Body of pancreas (tissue), 4 donors: ENCODE results near the gene SH3RF2. TPM values are rescaled to one million over a fixed set of nuclear protein-coding genes. Genes with fewer than 3 reads are reported as not detected.

Experiments
- ATAC-seq: fragments of 150-250 bp; one replicate; pipeline ENCODE4 v1.9.1; 2016
- DNase-seq, 4 donors: peaks; one replicate each; pipeline ENCODE4 v3.0.0-alpha.2; 2019
- H3K27ac ChIP-seq, 4 donors: fragments of 200-600 bp; sonication (generic); 1 replicate in 3 of 4; 2 replicates in 1 of 4; pipeline versions ENCODE4 v1.5.1 to v1.6.1; 2016 to 2019; ENCODE audit warnings: mild to moderate bottlenecking in 1 of 4, mixed read lengths in 1 of 4, moderate library complexity in 1 of 4
- H3K27me3 ChIP-seq, 2 donors: fragments of 200-600 bp; sonication (generic); one replicate each; pipeline ENCODE4 v1.6.0; 2016; ENCODE audit warnings: mild to moderate bottlenecking in 1 of 2
- H3K36me3 ChIP-seq, 2 donors: fragments of 200-600 bp; sonication (generic); replicated peaks in 1 of 2; 2 replicates each; pipeline ENCODE4 v1.5.1; 2016; ENCODE audit warnings: low read depth in 2 of 2; ENCODE audit not compliant: insufficient read depth in 1 of 2
- H3K4me1 ChIP-seq: fragments of 200-600 bp; sonication (generic); one replicate; pipeline ENCODE4 v1.6.0; 2016
- H3K4me3 ChIP-seq, 2 donors: fragments of 200-600 bp; sonication (generic); 1 replicate in 1 of 2; 2 replicates in 1 of 2; pipeline ENCODE4 v1.5.1; 2016 to 2019
- H3K9me3 ChIP-seq, 3 donors: fragments of 200-600 bp; sonication (generic); 1 replicate in 2 of 3; 2 replicates in 1 of 3; pipeline ENCODE4 v1.5.1; 2016
- POLR2A ChIP-seq, 3 donors: fragments of 450-650 bp; IDR thresholded peaks; one replicate each; pipeline ENCODE4 v1.6.1; 2016; ENCODE audit warnings: antibody characterized with exemption in 3 of 3, mild to moderate bottlenecking in 2 of 3
- WGBS, 2 donors: methylation state at CpG; one replicate each; pipeline ENCODE4 v1.1.5; 2017; 5-methylcytosine and 5-hydroxymethylcytosine counted together
- intact Hi-C: fragments of 100-400 bp; cut with DNase I; formaldehyde crosslinking; loops from one replicate; pipeline ENCODE4 v1.15.1; 2023
- total RNA-seq, 2 donors: library from RNA; depleted of rRNA; stranded (reverse); fragments of >200 nt; gene quantifications; one replicate each; pipeline ENCODE4 v1.1.0, GENCODE V29; 2016
- TF ChIP-seq, protein P1 (sequence below), 7 experiments: fragments of 450-650 bp in 4 of 7; fragments of 200-600 bp in 3 of 7; sonication (generic) in 3 of 7; IDR thresholded peaks; one replicate each; pipeline ENCODE4 v1.5.1; 2016 to 2019; ENCODE audit warnings: antibody characterized with exemption in 7 of 7

SH3RF2 gene
- total RNA-seq, 2 donors from 2014 or later, result 14.8 to 25.7 TPM

DNA sequence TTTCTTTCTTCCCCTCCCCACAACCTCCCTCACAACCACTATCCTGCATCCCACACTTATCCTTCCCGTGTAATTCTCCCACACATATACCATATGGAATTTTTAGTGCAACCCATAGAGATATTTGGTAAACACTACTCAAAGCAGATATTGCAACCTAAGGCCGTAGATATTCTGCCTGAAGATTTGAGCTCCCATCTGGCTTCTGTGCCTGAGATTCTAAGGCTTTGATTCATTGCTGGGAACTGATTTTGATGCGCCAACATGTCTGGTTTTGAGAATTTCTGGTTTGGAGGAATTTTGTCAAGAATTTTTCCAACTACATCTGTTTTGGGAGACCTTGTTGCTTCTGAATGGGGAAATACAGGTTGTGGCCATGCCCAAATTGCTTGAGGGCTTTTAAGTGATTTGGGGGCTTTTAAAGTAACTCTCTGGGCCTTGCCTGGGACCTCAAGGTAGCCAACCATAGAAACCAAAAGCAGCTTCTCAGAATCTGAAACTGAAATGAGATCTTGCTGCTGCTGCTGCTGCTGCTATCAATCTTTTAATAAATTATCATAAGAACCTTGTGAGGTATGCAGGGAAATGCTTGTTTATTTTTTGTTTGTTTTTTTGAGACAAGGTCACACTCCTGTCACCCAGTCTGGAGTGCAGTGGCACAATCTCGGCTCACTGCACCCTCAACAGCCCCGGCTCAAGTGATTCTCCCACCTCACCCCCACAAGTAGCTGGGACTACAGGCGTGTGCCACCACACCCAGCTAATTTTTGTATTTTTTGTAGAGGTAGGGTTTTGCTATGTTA lies 132.8 kb downstream of the SH3RF2 start:
- no peak overlapping the region for H3K4me3 ChIP-seq
- H3K27ac ChIP-seq, result no peak overlapping the region
- no peaks in the 10 kb centered on the region for H3K36me3 ChIP-seq
- 81 to 85% methylated on average over 6 of the region's 6 CpGs for WGBS, 2 donors
- H3K4me1 ChIP-seq, result no peaks in the 10 kb centered on the region
- no peaks in the 10 kb centered on the region for H3K27me3 ChIP-seq
- no peak for ATAC-seq
- intact Hi-C loops, result no loop called here
- no peak for DNase-seq
- H3K9me3 ChIP-seq, result no peaks in the 10 kb centered on the region
- TF ChIP-seq, protein P1, sequence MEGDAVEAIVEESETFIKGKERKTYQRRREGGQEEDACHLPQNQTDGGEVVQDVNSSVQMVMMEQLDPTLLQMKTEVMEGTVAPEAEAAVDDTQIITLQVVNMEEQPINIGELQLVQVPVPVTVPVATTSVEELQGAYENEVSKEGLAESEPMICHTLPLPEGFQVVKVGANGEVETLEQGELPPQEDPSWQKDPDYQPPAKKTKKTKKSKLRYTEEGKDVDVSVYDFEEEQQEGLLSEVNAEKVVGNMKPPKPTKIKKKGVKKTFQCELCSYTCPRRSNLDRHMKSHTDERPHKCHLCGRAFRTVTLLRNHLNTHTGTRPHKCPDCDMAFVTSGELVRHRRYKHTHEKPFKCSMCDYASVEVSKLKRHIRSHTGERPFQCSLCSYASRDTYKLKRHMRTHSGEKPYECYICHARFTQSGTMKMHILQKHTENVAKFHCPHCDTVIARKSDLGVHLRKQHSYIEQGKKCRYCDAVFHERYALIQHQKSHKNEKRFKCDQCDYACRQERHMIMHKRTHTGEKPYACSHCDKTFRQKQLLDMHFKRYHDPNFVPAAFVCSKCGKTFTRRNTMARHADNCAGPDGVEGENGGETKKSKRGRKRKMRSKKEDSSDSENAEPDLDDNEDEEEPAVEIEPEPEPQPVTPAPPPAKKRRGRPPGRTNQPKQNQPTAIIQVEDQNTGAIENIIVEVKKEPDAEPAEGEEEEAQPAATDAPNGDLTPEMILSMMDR (IDR thresholded peaks at IDR 0.05), result no peak
- no peak for TF ChIP-seq POLR2A (IDR thresholded peaks at IDR 0.05)

DNA sequence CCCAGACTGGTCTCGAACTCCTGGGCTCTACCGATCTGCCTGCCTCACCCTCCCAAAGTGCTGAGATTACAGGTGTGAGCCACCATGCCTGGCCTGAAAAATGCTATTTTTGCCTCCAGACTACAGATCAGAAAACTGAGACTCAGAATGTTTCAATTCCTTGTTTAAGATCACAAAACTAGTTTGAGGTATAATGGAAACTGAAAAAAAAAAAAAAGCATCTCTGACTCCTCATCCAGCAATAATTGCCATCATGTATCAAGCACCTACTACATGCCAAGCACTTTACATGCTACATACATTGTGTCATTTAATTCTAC lies 133.4 kb downstream of the SH3RF2 start:
- no peak for ATAC-seq
- intact Hi-C loops, result no loop called here
- H3K4me1 ChIP-seq, result no peaks in the 10 kb centered on the region
- no peaks in the 10 kb centered on the region for H3K36me3 ChIP-seq
- H3K4me3 ChIP-seq, result no peak overlapping the region
- TF ChIP-seq, protein P1 (IDR thresholded peaks at IDR 0.05), result no peak
- TF ChIP-seq POLR2A (IDR thresholded peaks at IDR 0.05), result no peak
- H3K9me3 ChIP-seq, result no peaks in the 10 kb centered on the region
- H3K27me3 ChIP-seq, result no peaks in the 10 kb centered on the region
- no peak for DNase-seq
- no peak overlapping the region for H3K27ac ChIP-seq
- WGBS, 2 donors, result 95 to 96% methylated on average over 2 of the region's 2 CpGs

DNA sequence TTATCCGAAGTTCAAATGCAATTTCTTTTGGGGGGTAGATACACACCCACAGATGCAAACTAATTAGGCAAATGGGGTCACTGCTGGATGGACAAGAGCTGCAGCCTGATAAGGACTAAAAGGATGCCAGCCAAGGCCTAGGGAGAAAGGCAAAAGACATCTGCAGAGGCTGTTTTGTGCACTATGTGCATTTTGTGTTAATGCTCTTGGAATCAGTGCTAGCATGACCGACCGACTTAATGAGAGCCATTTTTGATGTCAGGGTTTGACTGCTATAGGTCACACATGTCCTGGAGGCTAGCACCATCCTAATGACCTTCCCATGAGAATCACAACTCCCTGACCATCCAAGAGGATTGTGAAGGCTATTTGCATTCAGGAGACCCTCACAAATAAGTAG lies 134.4 kb downstream of the SH3RF2 start:
- no peak for DNase-seq
- Histone ChIP-seq H3K4me1 (no peaks in the 10 kb centered on the region), H3K4me3 (no peak overlapping the region), H3K27me3 (no peaks in the 10 kb centered on the region), H3K9me3 (no peaks in the 10 kb centered on the region), H3K36me3 (no peaks in the 10 kb centered on the region), H3K27ac (no peak overlapping the region)
- ATAC-seq, result no peak
- WGBS, 2 donors, result 80 to 82% methylated on average over 3 of the region's 3 CpGs
- TF ChIP-seq, protein P1 (IDR thresholded peaks at IDR 0.05), result no peak
- no peak for TF ChIP-seq POLR2A (IDR thresholded peaks at IDR 0.05)
- intact Hi-C loops, result no loop called here

DNA sequence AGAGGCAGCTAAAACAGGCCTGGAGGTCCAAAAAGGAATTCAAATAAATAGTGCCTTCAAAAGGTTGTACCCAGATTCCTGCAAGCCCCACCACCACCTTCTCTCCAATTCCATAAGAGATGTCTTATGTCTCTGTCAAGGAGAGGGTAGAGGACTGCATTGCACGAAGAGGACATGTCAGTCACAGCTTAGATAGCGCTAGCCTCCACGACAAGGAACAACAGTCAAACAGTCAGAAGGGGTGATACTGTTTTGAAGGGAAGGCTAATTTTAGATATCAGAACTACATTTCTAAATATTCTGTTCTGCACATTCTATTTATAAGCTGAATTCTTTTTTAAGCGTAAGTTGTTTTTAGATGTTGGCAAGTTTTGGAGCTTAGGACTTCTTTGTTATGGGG lies 134.8 kb downstream of the SH3RF2 start:
- WGBS, 2 donors, result 62 to 70% methylated on average over 4 of the region's 4 CpGs
- DNase-seq (no peak), ATAC-seq (no peak)
- intact Hi-C loops, result no loop called here
- no peak overlapping the region for H3K4me3 ChIP-seq
- H3K9me3 ChIP-seq, result no peaks in the 10 kb centered on the region
- no peak for TF ChIP-seq POLR2A (IDR thresholded peaks at IDR 0.05)
- TF ChIP-seq, protein P1 (IDR thresholded peaks at IDR 0.05), result no peak
- H3K4me1 ChIP-seq, result no peaks in the 10 kb centered on the region
- no peaks in the 10 kb centered on the region for H3K36me3 ChIP-seq
- no peaks in the 10 kb centered on the region for H3K27me3 ChIP-seq
- H3K27ac ChIP-seq, result no peak overlapping the region

DNA sequence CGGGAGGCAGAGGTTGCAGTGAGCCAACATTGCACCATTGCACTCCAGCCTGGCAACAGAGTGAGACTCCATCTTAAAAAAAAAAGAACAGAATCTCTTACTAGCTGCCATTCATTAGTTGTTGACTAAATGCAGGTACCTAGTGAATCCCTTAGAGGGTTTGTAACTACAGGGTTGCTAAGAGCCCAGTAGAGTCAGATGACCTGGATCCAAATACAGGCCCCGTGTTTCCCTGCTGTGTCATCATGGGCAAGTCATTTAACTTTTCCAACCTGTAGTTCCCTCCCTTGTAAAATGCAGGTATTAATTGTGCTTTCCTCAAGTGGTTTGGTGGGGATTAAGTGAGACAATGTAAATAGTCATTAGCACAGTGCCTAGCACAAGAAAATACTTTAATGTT lies 136.2 kb downstream of the SH3RF2 start:
- intact Hi-C loops, result no loop called here
- Histone ChIP-seq H3K9me3 (no peaks in the 10 kb centered on the region), H3K27me3 (no peaks in the 10 kb centered on the region), H3K4me1 (no peaks in the 10 kb centered on the region), H3K36me3 (no peaks in the 10 kb centered on the region), H3K4me3 (no peak overlapping the region), H3K27ac (no peak overlapping the region)
- DNase-seq (no peak), ATAC-seq (no peak)
- TF ChIP-seq POLR2A (IDR thresholded peaks at IDR 0.05), result no peak
- TF ChIP-seq, protein P1 (IDR thresholded peaks at IDR 0.05), result no peak
- WGBS, 2 donors, result 89 to 100% methylated on average over 2 of the region's 2 CpGs
